Coronary artery (tissue), 2 donors: ENCODE results near the gene EPHB1.

Experiments used
- DNase-seq: peaks from one replicate; pipeline ENCODE4 v3.0.0-alpha.2; 2017; ENCODE audit warnings: low spot score
- H3K27ac ChIP-seq, 2 donors: fragments of 200-600 bp; sonication (generic); one replicate each; pipeline ENCODE4 v1.5.1; 2016 to 2019
- H3K4me3 ChIP-seq: fragments of 200-600 bp; sonication (generic); 2 replicates; pipeline ENCODE4 v1.5.1; 2016; ENCODE audit warnings: mild to moderate bottlenecking, moderate library complexity
- TF ChIP-seq, protein P1 (sequence below): fragments of 200-600 bp; sonication (generic); IDR thresholded peaks from one replicate; pipeline ENCODE4 v1.5.1; 2019; ENCODE audit warnings: antibody characterized with exemption

Gene EPHB1

DNA sequence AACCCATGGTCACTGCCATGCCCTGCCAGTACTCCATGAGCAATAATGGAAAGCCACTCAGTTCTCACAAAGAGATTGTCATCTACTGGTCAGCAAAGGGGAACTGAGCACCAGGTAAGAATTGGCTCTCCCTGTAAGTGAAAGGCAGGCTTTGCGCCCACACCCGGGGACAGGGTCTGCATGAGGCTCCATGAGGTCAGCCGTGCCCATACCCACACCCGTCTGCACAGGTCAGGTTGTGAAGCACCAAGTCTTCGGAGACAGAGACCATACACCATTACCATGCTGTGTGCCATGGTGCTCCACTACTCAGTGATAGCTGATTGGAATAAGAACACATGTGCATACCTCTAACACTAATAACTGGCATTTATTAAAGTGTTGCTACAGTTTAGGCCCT, 322.9 kb downstream of the EPHB1 start:
- no peak for DNase-seq
- Histone ChIP-seq H3K27ac (no peak overlapping the region), H3K4me3 (no peak overlapping the region)
- TF ChIP-seq, protein P1, sequence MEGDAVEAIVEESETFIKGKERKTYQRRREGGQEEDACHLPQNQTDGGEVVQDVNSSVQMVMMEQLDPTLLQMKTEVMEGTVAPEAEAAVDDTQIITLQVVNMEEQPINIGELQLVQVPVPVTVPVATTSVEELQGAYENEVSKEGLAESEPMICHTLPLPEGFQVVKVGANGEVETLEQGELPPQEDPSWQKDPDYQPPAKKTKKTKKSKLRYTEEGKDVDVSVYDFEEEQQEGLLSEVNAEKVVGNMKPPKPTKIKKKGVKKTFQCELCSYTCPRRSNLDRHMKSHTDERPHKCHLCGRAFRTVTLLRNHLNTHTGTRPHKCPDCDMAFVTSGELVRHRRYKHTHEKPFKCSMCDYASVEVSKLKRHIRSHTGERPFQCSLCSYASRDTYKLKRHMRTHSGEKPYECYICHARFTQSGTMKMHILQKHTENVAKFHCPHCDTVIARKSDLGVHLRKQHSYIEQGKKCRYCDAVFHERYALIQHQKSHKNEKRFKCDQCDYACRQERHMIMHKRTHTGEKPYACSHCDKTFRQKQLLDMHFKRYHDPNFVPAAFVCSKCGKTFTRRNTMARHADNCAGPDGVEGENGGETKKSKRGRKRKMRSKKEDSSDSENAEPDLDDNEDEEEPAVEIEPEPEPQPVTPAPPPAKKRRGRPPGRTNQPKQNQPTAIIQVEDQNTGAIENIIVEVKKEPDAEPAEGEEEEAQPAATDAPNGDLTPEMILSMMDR: no peak

DNA sequence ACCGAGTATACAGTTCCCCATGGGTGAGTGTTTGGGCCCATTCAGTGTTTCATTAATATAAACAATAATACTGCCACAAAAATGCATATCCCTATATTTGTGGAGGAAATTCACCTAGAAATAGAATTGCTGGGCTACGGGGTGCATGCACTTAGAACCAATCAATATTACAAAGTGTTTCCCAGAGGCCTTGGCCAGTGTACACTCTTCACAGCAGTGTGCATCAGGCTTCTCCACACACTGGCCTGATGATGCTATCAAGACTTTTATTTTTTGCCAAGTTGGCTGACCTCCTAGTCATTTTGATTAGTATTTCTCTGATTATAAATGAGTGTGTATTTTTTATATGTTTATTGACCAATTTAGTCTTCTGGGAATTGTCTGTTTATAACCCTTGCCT, 323.7 kb downstream of the EPHB1 start:
- DNase-seq: no peak
- TF ChIP-seq, protein P1: no peak
- H3K4me3 ChIP-seq: no peak overlapping the region

DNA sequence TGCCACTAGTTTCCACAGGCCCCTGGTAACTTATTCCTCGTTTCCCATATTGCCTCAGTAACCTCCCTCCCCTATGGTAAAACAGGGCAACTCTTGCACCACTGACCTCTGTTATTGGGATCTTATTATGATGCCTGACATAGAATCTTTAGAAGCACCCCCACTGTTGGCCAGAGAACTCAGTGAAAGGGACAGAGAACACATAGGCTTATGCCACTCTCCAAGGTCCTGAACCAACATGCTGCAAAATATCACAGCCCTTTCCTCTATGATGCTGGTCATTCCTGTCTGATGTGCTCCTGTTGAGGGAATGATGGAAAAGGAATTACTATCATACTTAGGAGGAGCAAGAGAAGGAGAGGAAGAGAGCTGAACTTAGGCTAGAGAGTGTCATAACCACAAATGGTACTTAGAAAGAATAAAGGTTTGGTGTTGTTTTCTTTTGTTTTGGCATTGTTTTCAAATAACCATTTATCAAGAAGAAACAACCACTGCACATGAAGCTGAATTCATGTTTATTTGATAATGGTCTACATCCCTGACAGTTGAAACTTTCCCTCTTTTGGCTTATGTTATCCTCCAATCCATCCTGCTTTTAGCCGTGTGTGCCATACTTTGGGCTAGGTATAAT, 330.2 kb downstream of the EPHB1 start:
- H3K27ac ChIP-seq: no peak overlapping the region
- no peak for DNase-seq
- TF ChIP-seq, protein P1: no peak
- no peak overlapping the region for H3K4me3 ChIP-seq

More for the DNA sequence above, 323.7 kb downstream of the EPHB1 start:
- no peak overlapping the region for H3K27ac ChIP-seq

DNA sequence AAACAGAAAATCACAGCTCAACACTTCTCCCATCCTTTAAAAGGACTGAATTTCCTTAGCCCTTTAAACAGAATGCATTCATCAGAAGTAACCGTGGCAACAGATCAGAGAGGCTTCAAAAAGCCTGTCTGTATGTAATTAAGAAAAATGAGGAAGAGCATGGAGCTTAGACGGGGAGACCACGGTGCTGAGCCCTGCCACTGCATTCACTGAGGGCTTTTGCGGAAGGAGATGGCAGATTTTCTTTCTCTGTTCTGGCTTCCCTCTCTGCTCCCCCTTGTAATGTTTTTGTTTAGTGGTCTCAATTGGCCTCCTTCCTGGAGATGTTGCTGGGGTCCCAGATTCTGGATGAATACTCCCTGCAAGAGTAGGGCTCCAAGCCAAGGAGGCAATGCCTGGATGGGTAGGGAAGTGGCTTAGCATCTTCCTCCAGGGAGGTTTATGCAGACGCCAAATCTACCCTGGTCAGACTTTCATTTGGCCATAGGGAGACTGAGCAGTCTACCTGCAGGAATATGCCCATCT, 332.9 kb downstream of the EPHB1 start:
- H3K27ac ChIP-seq: no peak overlapping the region
- TF ChIP-seq, protein P1: no peak
- no peak for DNase-seq
- no peak overlapping the region for H3K4me3 ChIP-seq

DNA sequence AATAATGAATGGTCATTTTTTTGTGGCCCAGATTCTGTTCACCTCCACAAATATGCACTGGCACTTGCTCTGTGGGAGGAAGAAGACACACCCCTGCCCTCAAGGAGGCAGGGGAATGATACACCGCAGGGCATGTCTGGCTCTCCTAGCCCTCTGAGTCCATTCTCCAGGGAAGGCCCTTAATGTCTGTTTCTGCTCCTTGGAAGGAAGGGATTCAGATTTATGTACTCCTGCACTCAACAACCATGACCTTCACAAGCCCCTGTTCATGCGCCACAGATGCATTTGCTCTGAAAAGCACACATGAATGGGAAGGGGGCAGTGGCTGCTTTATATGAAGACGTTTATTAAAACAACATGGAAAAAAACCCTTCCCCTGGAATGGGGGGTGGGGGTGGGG, 333.8 kb downstream of the EPHB1 start:
- H3K27ac ChIP-seq: no peak overlapping the region
- TF ChIP-seq, protein P1: no peak
- no peak overlapping the region for H3K4me3 ChIP-seq
- DNase-seq: no peak

DNA sequence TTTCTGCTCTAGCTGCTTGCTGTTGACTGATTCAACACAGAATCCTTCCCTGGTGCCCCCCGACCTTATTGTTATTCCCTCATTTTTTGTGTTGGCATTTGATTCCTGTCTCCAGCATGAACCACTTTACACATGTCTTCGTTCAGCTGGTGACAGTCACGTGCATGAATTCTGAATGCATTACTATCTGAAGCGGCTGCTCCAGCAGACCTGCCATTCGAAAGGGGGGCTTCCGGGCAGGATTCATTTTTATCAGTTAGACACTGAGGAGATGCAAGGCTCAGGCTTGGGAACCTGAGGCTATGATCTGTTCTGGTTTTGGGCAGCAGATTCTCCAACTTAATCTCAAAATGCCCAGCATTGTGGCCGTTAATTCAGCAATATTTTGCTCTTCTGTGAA, 336.2 kb downstream of the EPHB1 start:
- TF ChIP-seq, protein P1: no peak
- Histone ChIP-seq H3K4me3 (no peak overlapping the region), H3K27ac (no peak overlapping the region)
- no peak for DNase-seq
